ENCODE data around the gene MAFG. TPM values are rescaled to one million over a fixed set of nuclear protein-coding genes. Genes with fewer than 3 reads are reported as not detected.

The MAFG gene
- total RNA-seq, 1 experiment from 2014 or later: 31.4 TPM

DNA sequence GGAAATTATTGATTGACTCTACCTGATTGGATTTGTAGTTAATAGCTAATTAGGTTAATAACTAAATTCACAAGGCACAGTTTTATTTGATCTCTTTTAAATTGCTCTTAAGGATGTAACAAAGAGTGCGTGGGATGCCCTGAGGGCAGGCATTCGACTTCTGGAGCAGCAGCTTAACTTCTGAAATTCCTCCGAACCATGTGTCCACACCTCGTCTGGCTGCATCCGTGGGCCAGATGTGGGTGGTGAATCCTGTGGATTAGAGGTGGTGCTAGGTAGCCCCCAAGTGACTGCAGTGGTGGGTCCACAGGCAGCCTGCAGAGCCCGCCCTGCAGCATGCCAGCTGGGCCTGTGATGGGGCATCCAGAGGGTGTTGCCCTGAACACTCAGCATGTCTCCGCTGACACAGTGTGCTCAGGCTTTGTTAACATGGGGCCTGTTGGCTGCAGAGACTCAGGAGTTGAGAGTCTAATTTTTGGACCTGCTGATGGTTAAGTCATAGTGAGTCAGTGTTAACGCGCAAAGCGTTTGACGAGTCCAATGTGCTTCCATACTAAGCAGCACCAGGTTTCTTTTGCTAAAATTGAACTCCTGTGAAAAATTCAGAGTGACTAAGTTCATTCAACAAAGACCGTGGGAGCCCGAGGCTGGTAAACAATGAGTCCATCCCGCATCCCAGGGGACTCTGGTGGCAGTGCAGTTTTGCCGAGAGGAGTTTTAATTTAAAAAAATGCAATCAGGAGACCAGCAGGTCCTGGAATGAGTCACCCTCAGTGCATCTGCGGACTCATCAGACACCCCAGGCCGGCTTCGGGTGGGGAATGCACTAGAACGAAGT lies 29.3 kb downstream of the MAFG start:
- H4K5ac ChIP-seq (ENCODE audit: insufficient read length, low read depth, low read length): no peak overlapping the region
- no peaks in the 10 kb centered on the region; the same call in 1 of the 2 replicates for H3K27me3 ChIP-seq (ENCODE audit: insufficient read depth, low read length)
- no peak overlapping the region for H3K4me2 ChIP-seq (ENCODE audit: insufficient read depth, insufficient read length, low read length)
- no peak overlapping the region for H3K9ac ChIP-seq (ENCODE audit: extremely low read depth, insufficient read length, low read length)
- H3K4me3 Mint-ChIP-seq: no peak overlapping the region
- H3K4me1 Mint-ChIP-seq: peaks cover 0 to 3% of the 10 kb centered on the region in 2 experiments; a peak in 2 of 4 replicates
- no peaks in the 10 kb centered on the region for H4K20me1 ChIP-seq (ENCODE audit: control insufficient read depth, insufficient read depth, insufficient read length)
- TF ChIP-seq, protein P1, sequence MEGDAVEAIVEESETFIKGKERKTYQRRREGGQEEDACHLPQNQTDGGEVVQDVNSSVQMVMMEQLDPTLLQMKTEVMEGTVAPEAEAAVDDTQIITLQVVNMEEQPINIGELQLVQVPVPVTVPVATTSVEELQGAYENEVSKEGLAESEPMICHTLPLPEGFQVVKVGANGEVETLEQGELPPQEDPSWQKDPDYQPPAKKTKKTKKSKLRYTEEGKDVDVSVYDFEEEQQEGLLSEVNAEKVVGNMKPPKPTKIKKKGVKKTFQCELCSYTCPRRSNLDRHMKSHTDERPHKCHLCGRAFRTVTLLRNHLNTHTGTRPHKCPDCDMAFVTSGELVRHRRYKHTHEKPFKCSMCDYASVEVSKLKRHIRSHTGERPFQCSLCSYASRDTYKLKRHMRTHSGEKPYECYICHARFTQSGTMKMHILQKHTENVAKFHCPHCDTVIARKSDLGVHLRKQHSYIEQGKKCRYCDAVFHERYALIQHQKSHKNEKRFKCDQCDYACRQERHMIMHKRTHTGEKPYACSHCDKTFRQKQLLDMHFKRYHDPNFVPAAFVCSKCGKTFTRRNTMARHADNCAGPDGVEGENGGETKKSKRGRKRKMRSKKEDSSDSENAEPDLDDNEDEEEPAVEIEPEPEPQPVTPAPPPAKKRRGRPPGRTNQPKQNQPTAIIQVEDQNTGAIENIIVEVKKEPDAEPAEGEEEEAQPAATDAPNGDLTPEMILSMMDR (conservative IDR thresholded peaks at IDR 0.05): no peak
- H3K27me3 Mint-ChIP-seq (ENCODE audit: low read depth): peaks cover 11% of the 10 kb centered on the region
- H3K9me3 ChIP-seq (ENCODE audit: control insufficient read depth, low read depth, low read length): no peaks in the 10 kb centered on the region
- no peaks in the 10 kb centered on the region for H3K79me2 ChIP-seq (ENCODE audit: insufficient read depth, low read length)
- H3K23ac ChIP-seq (ENCODE audit: insufficient read length, low read depth, low read length): no peak overlapping the region
- H3K79me1 ChIP-seq (ENCODE audit: insufficient read depth, low read depth, low read length, poor library complexity, severe bottlenecking): no peaks in the 10 kb centered on the region
- H2AK5ac ChIP-seq (ENCODE audit: insufficient read length, low read length): no peak overlapping the region
- no peak overlapping the region for H2BK120ac ChIP-seq (ENCODE audit: low read depth, low read length, poor library complexity, severe bottlenecking)
- peaks cover 11% of the 10 kb centered on the region for H3K23me2 ChIP-seq (ENCODE audit: insufficient read length, low read depth, low read length, poor library complexity, severe bottlenecking)
- H3K18ac ChIP-seq (ENCODE audit: insufficient read length, low read depth, low read length): no peak overlapping the region
- no peak overlapping the region for H2BK5ac ChIP-seq (ENCODE audit: insufficient read length, low read length)
- H4K8ac ChIP-seq (replicated peaks; ENCODE audit: insufficient read length, low read depth, low read length): no peak overlapping the region
- H3K36me3 Mint-ChIP-seq (ENCODE audit: insufficient read depth in 1 of 3, low read depth in 3 of 3): peaks cover 16 to 50% (median 39%) of the 10 kb centered on the region in 3 experiments; a peak in 6 of 7 replicates
- no peak overlapping the region for H3K14ac ChIP-seq (ENCODE audit: insufficient read depth, low read length)
- H3K27ac ChIP-seq (ENCODE audit: insufficient read length, low read depth, low read length): no peak overlapping the region
- no peaks in the 10 kb centered on the region for H3K4me1 ChIP-seq (ENCODE audit: insufficient read depth, low read length)
- no peak for DNase-seq
- no peak overlapping the region for H3K56ac ChIP-seq (ENCODE audit: insufficient read length, low read depth, low read length)
- H2BK20ac ChIP-seq (ENCODE audit: low read depth, low read length, poor library complexity, severe bottlenecking): no peak overlapping the region
- H3T11ph ChIP-seq (ENCODE audit: low read length): no peak overlapping the region
- H4K91ac ChIP-seq (ENCODE audit: insufficient read length, low read depth, low read length): no peak overlapping the region
- H2AFZ ChIP-seq (ENCODE audit: low read length): no peak overlapping the region
- no peaks in the 10 kb centered on the region for H3K9me3 Mint-ChIP-seq
- no peak overlapping the region for H2BK12ac ChIP-seq (ENCODE audit: insufficient read length, low read depth, low read length)
- no peak overlapping the region for H3K27ac Mint-ChIP-seq
- no peak overlapping the region for H2BK15ac ChIP-seq (ENCODE audit: low read depth, low read length)
- no peak overlapping the region for H3K4ac ChIP-seq (ENCODE audit: low read depth, low read length)
- no CpG with 5 or more reads among the region's 19 CpGs for WGBS (ENCODE audit: extremely low coverage, insufficient read length, low lambda C conversion rate)

Measured in H9 (cell line).